HG02588 (cell line): Measurements from ENCODE around the gene GGTLC2.

Source experiments
- ATAC-seq: cut with Tn5 transposase; IDR thresholded peaks from one replicate; pipeline ENCODE4 v1.9.1; 2021; ENCODE audit warnings: mild to moderate bottlenecking, moderate library complexity; ENCODE audit not compliant: unreplicated experiment

GGTLC2 gene

DNA sequence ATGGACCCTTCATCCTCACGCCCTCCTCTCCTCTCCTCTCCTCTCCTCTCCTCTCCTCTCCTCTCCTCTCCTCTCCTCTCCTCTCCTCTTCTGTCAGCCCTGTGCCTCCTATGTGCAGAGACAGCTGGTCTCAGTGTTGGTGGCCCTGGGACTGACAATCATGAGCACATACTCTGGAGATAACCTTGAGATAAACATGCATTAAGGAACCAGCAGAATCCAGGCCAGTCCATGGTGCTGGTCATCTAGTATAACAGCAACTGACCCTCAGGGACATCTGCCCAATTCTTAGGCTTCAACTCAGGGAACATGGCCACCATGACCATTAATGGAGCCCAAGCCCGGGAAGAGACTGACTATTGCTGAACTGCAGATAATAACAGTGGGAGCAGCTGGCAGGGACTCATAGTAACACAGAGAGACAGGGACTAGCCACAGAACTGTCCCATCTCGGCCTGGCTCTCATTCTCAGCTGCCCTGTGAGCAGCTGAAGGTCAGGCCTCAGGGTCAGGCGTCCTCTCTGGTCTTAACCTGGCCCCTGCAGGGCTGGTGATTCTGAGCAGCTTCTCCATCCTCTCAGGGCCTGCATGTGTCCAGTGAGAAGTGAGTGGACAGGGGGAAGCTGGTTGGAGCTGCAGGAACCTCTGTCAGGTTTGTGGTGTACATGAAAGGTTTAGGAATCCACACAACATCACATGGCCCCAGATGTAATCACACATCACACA lies 45.4 kb downstream of the GGTLC2 start:
- ATAC-seq: no peak

DNA sequence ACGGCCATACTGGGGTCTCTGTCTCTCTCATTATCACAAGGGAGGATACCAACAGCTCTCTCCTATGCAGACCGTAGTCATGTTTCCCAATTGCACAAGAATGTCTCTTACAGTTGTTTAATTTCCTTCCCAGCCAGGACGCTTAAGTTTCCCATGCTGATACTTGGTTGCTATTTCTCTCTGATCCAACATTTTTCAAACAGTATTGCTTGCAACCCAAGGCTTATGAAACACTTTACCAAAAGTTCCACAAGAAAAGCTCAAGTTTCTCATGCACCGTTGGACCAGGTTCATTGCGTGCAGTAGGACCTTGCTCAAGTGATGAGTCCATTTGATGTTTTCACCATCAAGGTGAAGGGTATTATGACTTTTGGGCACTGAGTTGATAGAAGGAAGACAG lies 46.6 kb downstream of the GGTLC2 start:
- ATAC-seq: no peak

- no peak for ATAC-seq
Measured at GRCh38 chr22:22691716-22692701, 47.6 kb downstream of the GGTLC2 start.

DNA sequence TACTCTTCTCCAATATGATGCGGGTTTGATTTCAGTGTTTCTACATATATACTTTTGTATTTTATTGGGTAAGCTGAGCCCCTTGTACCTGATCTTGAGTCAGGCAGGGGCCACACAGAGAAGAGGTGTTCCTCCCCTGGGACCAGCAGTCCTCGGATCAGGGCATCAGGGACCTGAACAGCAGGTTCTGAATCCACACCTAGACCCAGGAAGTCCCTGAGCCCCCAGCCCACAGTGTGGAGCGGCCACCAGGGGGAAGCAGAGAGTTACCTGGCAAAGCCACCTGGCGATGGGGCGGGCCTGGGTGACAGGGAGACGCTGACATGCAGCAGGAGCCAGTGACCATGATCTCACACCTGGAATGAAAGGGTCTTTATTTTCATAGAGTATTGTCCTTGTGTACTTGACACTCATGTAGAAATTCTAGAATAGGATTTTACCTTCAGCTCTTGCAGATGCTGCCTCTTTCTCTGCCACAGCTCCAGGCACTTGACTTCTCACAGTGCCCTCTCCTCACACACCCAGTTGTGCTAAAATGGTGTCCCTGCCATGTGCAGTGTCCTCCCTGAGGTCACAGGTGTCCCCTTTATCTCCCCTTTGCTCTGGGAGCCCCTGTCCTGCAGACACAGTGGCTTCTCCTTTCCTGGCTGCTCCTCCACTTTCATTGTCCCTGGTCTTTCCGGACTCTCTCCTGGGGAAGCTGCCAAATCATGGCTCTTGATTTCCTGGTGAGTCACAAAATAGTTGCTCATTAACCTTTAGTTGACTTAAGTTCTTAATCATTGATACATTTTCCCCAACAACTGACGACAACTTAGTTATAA lies 48.5 kb downstream of the GGTLC2 start:
- no peak for ATAC-seq

DNA sequence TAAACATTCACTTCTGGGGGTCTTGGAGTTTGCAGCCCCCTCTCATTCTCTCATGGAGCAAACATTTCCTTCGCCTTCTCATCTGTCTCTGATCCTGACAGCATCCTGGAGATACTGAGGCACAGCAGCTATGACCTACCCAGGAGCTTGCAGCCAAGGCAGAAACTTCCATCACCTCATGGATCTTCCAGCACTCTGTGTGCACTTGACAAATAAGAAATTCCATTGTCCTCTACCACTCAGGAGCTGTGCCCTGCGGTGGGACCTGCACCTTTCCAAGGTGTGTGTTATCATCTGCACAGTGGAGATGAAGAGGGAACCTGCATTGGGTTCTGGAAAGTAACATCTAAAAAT lies 49.1 kb downstream of the GGTLC2 start:
- ATAC-seq: no peak

- ATAC-seq: no peak
Measured at GRCh38 chr22:22694106-22694505, 49.7 kb downstream of the GGTLC2 start.

GRCh38 chr22:22696104-22696503 lies 51.7 kb downstream of the GGTLC2 start:
- no peak for ATAC-seq
